ENCODE results near the gene INO80D. TPM values are rescaled to one million over a fixed set of nuclear protein-coding genes. Genes with fewer than 3 reads are reported as not detected.

The INO80D gene
- total RNA-seq, 1 experiment from 2014 or later, result 46.0 TPM

GRCh38 chr2:205975082-205975949 lies 110.7 kb downstream of the INO80D start:
- H3K9ac ChIP-seq (ENCODE audit: extremely low read depth, insufficient read length, low read length), result no peak overlapping the region
- no peak overlapping the region for H2BK12ac ChIP-seq (ENCODE audit: insufficient read length, low read depth, low read length)
- no peak overlapping the region for H3T11ph ChIP-seq (ENCODE audit: low read length)
- H3K79me2 ChIP-seq (ENCODE audit: insufficient read depth, low read length), result peaks cover 2% of the 10 kb centered on the region; the same call in 1 of the 2 replicates
- H2BK15ac ChIP-seq (ENCODE audit: low read depth, low read length), result no peak overlapping the region
- H2AFZ ChIP-seq (ENCODE audit: low read length), result no peak overlapping the region
- no peaks in the 10 kb centered on the region; a peak in 3 of 7 replicates for H3K36me3 Mint-ChIP-seq (ENCODE audit: insufficient read depth in 1 of 3, low read depth in 3 of 3)
- no peak overlapping the region for H3K4me2 ChIP-seq (ENCODE audit: insufficient read depth, insufficient read length, low read length)
- no peak overlapping the region for H3K56ac ChIP-seq (ENCODE audit: insufficient read length, low read depth, low read length)
- peaks cover 9 to 11% of the 10 kb centered on the region in 2 experiments for H3K4me1 Mint-ChIP-seq
- no peak overlapping the region for H3K27ac ChIP-seq (ENCODE audit: insufficient read length, low read depth, low read length)
- no peak overlapping the region for H3K4me3 Mint-ChIP-seq
- no peak overlapping the region for H2BK20ac ChIP-seq (ENCODE audit: low read depth, low read length, poor library complexity, severe bottlenecking)
- no peaks in the 10 kb centered on the region for H3K27me3 Mint-ChIP-seq (ENCODE audit: low read depth)
- no peaks in the 10 kb centered on the region for H3K79me1 ChIP-seq (ENCODE audit: insufficient read depth, low read depth, low read length, poor library complexity, severe bottlenecking)
- H2BK5ac ChIP-seq (ENCODE audit: insufficient read length, low read length), result no peak overlapping the region
- no peak overlapping the region for H3K14ac ChIP-seq (ENCODE audit: insufficient read depth, low read length)
- no peak overlapping the region for H2BK120ac ChIP-seq (ENCODE audit: low read depth, low read length, poor library complexity, severe bottlenecking)
- H3K9me3 Mint-ChIP-seq, result peaks cover 0 to 7% of the 10 kb centered on the region in 2 experiments; a peak in 2 of 5 replicates
- H3K27ac Mint-ChIP-seq, result no peak overlapping the region
- H3K9me3 ChIP-seq (ENCODE audit: control insufficient read depth, low read depth, low read length), result no peaks in the 10 kb centered on the region
- H4K20me1 ChIP-seq (ENCODE audit: control insufficient read depth, insufficient read depth, insufficient read length), result no peaks in the 10 kb centered on the region
- no peak overlapping the region for H2AK5ac ChIP-seq (ENCODE audit: insufficient read length, low read length)
- H4K5ac ChIP-seq (ENCODE audit: insufficient read length, low read depth, low read length), result no peak overlapping the region
- H4K91ac ChIP-seq (ENCODE audit: insufficient read length, low read depth, low read length), result no peak overlapping the region
- no peak for DNase-seq
- H3K18ac ChIP-seq (ENCODE audit: insufficient read length, low read depth, low read length), result no peak overlapping the region
- H3K23ac ChIP-seq (ENCODE audit: insufficient read length, low read depth, low read length), result no peak overlapping the region
- no peaks in the 10 kb centered on the region for H3K27me3 ChIP-seq (ENCODE audit: insufficient read depth, low read length)
- H3K4ac ChIP-seq (ENCODE audit: low read depth, low read length), result no peak overlapping the region
- no peaks in the 10 kb centered on the region for H3K23me2 ChIP-seq (ENCODE audit: insufficient read length, low read depth, low read length, poor library complexity, severe bottlenecking)
- 0 out of 2 replicates have a peak, but pooled peaks cover 8% of the 10 kb centered on the region for H3K4me1 ChIP-seq (ENCODE audit: insufficient read depth, low read length)
- no peak overlapping the region for H4K8ac ChIP-seq (replicated peaks; ENCODE audit: insufficient read length, low read depth, low read length)
- no peak for TF ChIP-seq CTCF (conservative IDR thresholded peaks at IDR 0.05)
- no CpG with 5 or more reads among the region's 5 CpGs for WGBS (ENCODE audit: extremely low coverage, insufficient read length, low lambda C conversion rate)

Measured in H9 (cell line).